Pancreas (tissue), 10 donors: ENCODE data around the gene LYSMD4. TPM values are rescaled to one million over a fixed set of nuclear protein-coding genes. Genes with fewer than 3 reads are reported as not detected.

Source experiments
- ATAC-seq, 4 donors: fragments of 200-7000 bp; cut with Tn5 transposase; one replicate each; pipeline versions ENCODE4 v1.8.0 to v1.9.1; 2020; ENCODE audit warnings: mild to moderate bottlenecking in 4 of 4, moderate library complexity in 4 of 4
- DNase-seq, 6 donors: peaks; one replicate each; pipeline ENCODE4 v3.0.0-alpha.2; 2020
- FAIRE-seq: peaks from 2 replicates; lab custom pipeline; 2012; peaks lifted over from hg19 to GRCh38; lab: Jason Lieb, UNC
- H3K27ac ChIP-seq, 4 donors: fragments of 200-600 bp; sonication (generic); 1 replicate in 3 of 4; 2 replicates in 1 of 4; pipeline versions ENCODE4 v1.5.0 to v1.8.0; 2020
- H3K27me3 ChIP-seq, 4 donors: fragments of 200-600 bp; one replicate each; pipeline ENCODE4 v1.8.0; 2021
- H3K36me3 ChIP-seq, 3 donors: fragments of 200-600 bp; sonication (generic) in 1 of 3; one replicate each; pipeline versions ENCODE4 v1.5.0 to v1.8.0; 2020 to 2021
- H3K4me1 ChIP-seq, 3 donors: fragments of 200-600 bp; one replicate each; pipeline ENCODE4 v1.8.0; 2021
- H3K4me3 ChIP-seq, 4 donors: fragments of 200-600 bp; sonication (generic) in 2 of 4; one replicate each; pipeline versions ENCODE4 v1.5.0 to v1.8.0; 2020 to 2021
- H3K9me3 ChIP-seq, 4 donors: fragments of 200-600 bp; one replicate each; pipeline ENCODE4 v1.8.0; 2021
- CTCF ChIP-seq, 4 donors: fragments of 200-600 bp; sonication (generic) in 3 of 4; IDR thresholded peaks; one replicate each; pipeline versions ENCODE4 v1.5.0 to v1.8.0; 2021; ENCODE audit warnings: antibody characterized with exemption in 4 of 4
- WGBS, 2 donors: extraction: QIAGEN DNeasy Blood & Tissue Kit; methylation state at CpG; one replicate each; pipeline ENCODE4 v1.1.7; 2013; 5-methylcytosine and 5-hydroxymethylcytosine counted together
- intact Hi-C, 3 donors: fragments of 100-400 bp; cut with DNase I; formaldehyde crosslinking; loops; one replicate each; pipeline versions ENCODE4 v1.11.1 to v1.14.2; 2022
- polyA plus RNA-seq, 2 donors: library from polyadenylated mRNA; stranded (reverse); fragments of 200-250 nt; gene quantifications; one replicate each; pipeline ENCODE4 v1.2.3, GENCODE V29; 2013
- total RNA-seq, 6 donors: library from RNA; stranded (reverse); fragmentation: NEBNext Ultra II Directional in 4 of 6; extraction: Animal tissue kit (Norgen Biotek cat#: 25700) in 4 of 6; gene quantifications; one replicate each; pipeline versions ENCODE4 v1.2.1 to v1.2.4, GENCODE V29; 2021 to 2023
- donor health status: healthy with polysubstance abuse.
- donor health status: DM: no; HTN: no; CAD: no; lungs with moderate emphysema.
- donor health status: DM: no; HTN: no; CAD: no.
- donor health status: control.
- donor health status: control.
- donor health status: Bipolar disorder and iron deficiency.
- donor health status: DM: yes; HTN: yes; CAD: no.
- donor health status: DM: no; HTN: no; CAD: no.
- donor health status: DM: no; HTN: no; CAD: no.
- donor health status: DM: yes; HTN: yes; CAD: no.

The LYSMD4 gene
- total and polyA plus RNA-seq, 8 donors: 3.4 to 12.3 (median 5.1) TPM

GRCh38 chr15:99718421-99718820 lies 14.8 kb downstream of the LYSMD4 start:
- no peak overlapping the region for H3K27ac ChIP-seq
- no peak for TF ChIP-seq CTCF (IDR thresholded peaks at IDR 0.05)
- H3K36me3 ChIP-seq: peaks cover 0 to 8% (median 0%) of the 10 kb centered on the region in 3 donors
- ATAC-seq: no peak
- H3K27me3 ChIP-seq: no peaks in the 10 kb centered on the region
- intact Hi-C loops: no loop called here
- H3K9me3 ChIP-seq: no peaks in the 10 kb centered on the region
- no peak overlapping the region for H3K4me3 ChIP-seq
- no peak for DNase-seq
- WGBS, 2 donors: 79 to 88% methylated on average over 4 of the region's 4 CpGs
- peaks cover 0 to 3% (median 0%) of the 10 kb centered on the region in 3 donors for H3K4me1 ChIP-seq
- FAIRE-seq: no peak

- no peak for DNase-seq
Measured at GRCh38 chr15:99717161-99718009, 15.9 kb downstream of the LYSMD4 start.

GRCh38 chr15:99716540-99717095 lies 16.6 kb downstream of the LYSMD4 start:
- Histone ChIP-seq H3K27me3 (no peaks in the 10 kb centered on the region), H3K4me3 (no peak overlapping the region), H3K27ac (no peak overlapping the region), H3K36me3 (peaks cover 0 to 15% (median 0%) of the 10 kb centered on the region in 3 donors), H3K9me3 (no peaks in the 10 kb centered on the region), H3K4me1 (no peaks in the 10 kb centered on the region)
- intact Hi-C loops: no loop called here
- ATAC-seq (no peak), FAIRE-seq (no peak), DNase-seq (no peak)
- no peak for TF ChIP-seq CTCF (IDR thresholded peaks at IDR 0.05)
- WGBS, 2 donors: 88 to 91% methylated on average over 10 of the region's 10 CpGs

More at GRCh38 chr15:99717161-99718009, 15.9 kb downstream of the LYSMD4 start:
- Histone ChIP-seq H3K4me1 (peaks cover 0 to 3% (median 0%) of the 10 kb centered on the region in 3 donors), H3K9me3 (no peaks in the 10 kb centered on the region), H3K4me3 (no peak overlapping the region), H3K27ac (no peak overlapping the region), H3K36me3 (peaks cover 0 to 15% (median 0%) of the 10 kb centered on the region in 3 donors), H3K27me3 (no peaks in the 10 kb centered on the region)
- 77 to 79% methylated on average over 19 of the region's 19 CpGs for WGBS, 2 donors
- no peak for TF ChIP-seq CTCF (IDR thresholded peaks at IDR 0.05)
- ATAC-seq (no peak), FAIRE-seq (no peak)
- intact Hi-C loops: no loop called here

GRCh38 chr15:99712415-99712814 lies 20.8 kb downstream of the LYSMD4 start:
- Histone ChIP-seq H3K36me3 (peaks cover 0 to 15% (median 0%) of the 10 kb centered on the region in 3 donors), H3K27me3 (no peaks in the 10 kb centered on the region), H3K4me1 (peaks cover 5 to 11% (median 9%) of the 10 kb centered on the region in 3 donors), H3K27ac (no peak overlapping the region), H3K9me3 (no peaks in the 10 kb centered on the region), H3K4me3 (no peak overlapping the region)
- WGBS, 2 donors: 82 to 87% methylated on average over 18 of the region's 18 CpGs
- TF ChIP-seq CTCF (IDR thresholded peaks at IDR 0.05): no peak
- no peak for DNase-seq
- intact Hi-C loops: no loop called here
- ATAC-seq: no peak
- FAIRE-seq: no peak
